Activated naive CD8-positive, alpha-beta T cell treated with anti-CD3 and anti-CD28 coated beads, Interleukin-2, amount 50 U/mL, for 16 hours (primary cell): ENCODE results near the gene CTNNAL1.
"Not testable (repeated sequence)": the region's sequence is repeated elsewhere in the genome, so short reads cannot be mapped to it uniquely, and the experiment has no call there.

Experiments
- DNase-seq: peaks from one replicate; pipeline ENCODE4 v3.0.0-alpha.2; 2020; ENCODE audit warnings: low read depth, low spot score

CTNNAL1 gene

GRCh38 chr9:109012876-109013678 lies at the start of gene CTNNAL1:
Gene CTNNAL1, minus strand, starts transcription at chr9:109013499. Its CDS starts 57 bp downstream, at chr9:109013442.
- DNase-seq = peak; percentile 57

GRCh38 chr9:109062543-109062942 lies 49.2 kb upstream of the CTNNAL1 start:
- no peak for DNase-seq

- DNase-seq = no peak
These were observed 46.9 kb upstream of the CTNNAL1 start for GRCh38 chr9:109060191-109060590.

GRCh38 chr9:109053121-109053520 lies 39.8 kb upstream of the CTNNAL1 start:
- DNase-seq = not testable (repeated sequence)

- no peak for DNase-seq
These were observed 39.1 kb upstream of the CTNNAL1 start for GRCh38 chr9:109052416-109052815.

GRCh38 chr9:109051733-109052132 lies 38.4 kb upstream of the CTNNAL1 start:
- no peak for DNase-seq

GRCh38 chr9:109050444-109050843 lies 37.1 kb upstream of the CTNNAL1 start:
- DNase-seq = no peak

GRCh38 chr9:109048822-109049221 lies 35.5 kb upstream of the CTNNAL1 start:
- no peak for DNase-seq

GRCh38 chr9:109047259-109047658 lies 34.0 kb upstream of the CTNNAL1 start:
- DNase-seq = no peak

- no peak for DNase-seq
These were observed 33.0 kb upstream of the CTNNAL1 start for GRCh38 chr9:109046346-109046745.

GRCh38 chr9:109043578-109043977 lies 30.3 kb upstream of the CTNNAL1 start:
- no peak for DNase-seq

GRCh38 chr9:109040571-109040970 lies 27.3 kb upstream of the CTNNAL1 start:
- no peak for DNase-seq

- no peak for DNase-seq
These were observed 26.2 kb upstream of the CTNNAL1 start for GRCh38 chr9:109039539-109039938.

GRCh38 chr9:109037946-109038715 lies 24.8 kb upstream of the CTNNAL1 start:
- DNase-seq = no peak

- DNase-seq = no peak
These were observed 23.7 kb upstream of the CTNNAL1 start for GRCh38 chr9:109036744-109037680.

GRCh38 chr9:109035684-109036423 lies 22.6 kb upstream of the CTNNAL1 start:
- DNase-seq = no peak

- no peak for DNase-seq
These were observed 20.8 kb upstream of the CTNNAL1 start for GRCh38 chr9:109033941-109034700.

GRCh38 chr9:109031241-109031640 lies 17.9 kb upstream of the CTNNAL1 start:
- no peak for DNase-seq

- DNase-seq = no peak
These were observed 17.1 kb upstream of the CTNNAL1 start for GRCh38 chr9:109030426-109030825.

- DNase-seq = no peak
These were observed 15.2 kb upstream of the CTNNAL1 start for GRCh38 chr9:109028457-109028856.
